MM.1S (cell line): ENCODE data around the gene JDP2.

Experiments used
- DNase-seq: peaks from one replicate; pipeline ENCODE4 v3.0.0-alpha.2; 2015
- H2AFZ ChIP-seq: fragments of 300-600 bp; sonication (generic); 2 replicates; pipeline ENCODE4 v1.6.0; 2016; ENCODE audit warnings: antibody characterized with exemption, low read length
- H3F3A ChIP-seq: fragments of 300-600 bp; sonication (generic); 2 replicates; pipeline ENCODE4 v1.6.1; 2016; ENCODE audit warnings: mild to moderate bottlenecking, antibody characterized with exemption, low read length, moderate library complexity, mixed read lengths; ENCODE audit not compliant: insufficient read depth
- H3K27ac ChIP-seq: fragments of 300-600 bp; sonication (generic); 2 replicates; pipeline ENCODE4 v1.5.1; 2016; ENCODE audit warnings: mild to moderate bottlenecking, low read length
- H3K27me3 ChIP-seq: fragments of 300-600 bp; sonication (generic); replicated peaks from 2 replicates; pipeline ENCODE4 v1.6.0; 2016; ENCODE audit warnings: low read length; ENCODE audit not compliant: insufficient read depth
- H3K36me3 ChIP-seq: fragments of 300-600 bp; sonication (generic); replicated peaks from 2 replicates; pipeline ENCODE4 v1.6.1; 2016; ENCODE audit warnings: mild to moderate bottlenecking, low read length, mixed read lengths; ENCODE audit not compliant: insufficient read depth
- H3K4me1 ChIP-seq: fragments of 300-600 bp; sonication (generic); 2 replicates; pipeline ENCODE4 v1.6.1; 2016; ENCODE audit warnings: low read length, mixed read lengths
- H3K4me2 ChIP-seq: fragments of 300-600 bp; sonication (generic); 2 replicates; pipeline ENCODE4 v1.6.0; 2016; ENCODE audit warnings: low read depth, low read length
- H3K4me3 ChIP-seq: fragments of 300-600 bp; sonication (generic); 2 replicates; pipeline ENCODE4 v1.5.1; 2016; ENCODE audit warnings: low read length, mixed read lengths
- H3K79me2 ChIP-seq: fragments of 300-600 bp; sonication (generic); 2 replicates; pipeline ENCODE4 v1.6.1; 2016; ENCODE audit warnings: mixed run types, low read length, mixed read lengths
- H3K9ac ChIP-seq: fragments of 300-600 bp; sonication (generic); 2 replicates; pipeline ENCODE4 v1.6.1; 2016; ENCODE audit warnings: low read length, mixed read lengths
- H3K9me2 ChIP-seq: fragments of 300-600 bp; sonication (generic); replicated peaks from 2 replicates; pipeline ENCODE4 v1.6.1; 2016; ENCODE audit warnings: mild to moderate bottlenecking, low read length, mixed read lengths; ENCODE audit not compliant: insufficient read depth
- H3K9me3 ChIP-seq: fragments of 300-600 bp; sonication (generic); replicated peaks from 2 replicates; pipeline ENCODE4 v1.6.1; 2016; ENCODE audit warnings: mild to moderate bottlenecking, low read length, mixed read lengths; ENCODE audit not compliant: insufficient read depth
- H4K20me1 ChIP-seq: fragments of 300-600 bp; sonication (generic); 2 replicates; pipeline ENCODE4 v1.6.1; 2016; ENCODE audit warnings: mild to moderate bottlenecking, low read length, moderate library complexity, mixed read lengths; ENCODE audit not compliant: insufficient read depth
- EZH2 ChIP-seq: fragments of 300-600 bp; sonication (generic); optimal IDR thresholded peaks from 2 replicates; pipeline ENCODE3; 2017; ENCODE audit warnings: low read depth, mild to moderate bottlenecking, antibody characterized with exemption, low read length, mixed read lengths
- EZH2phosphoT487 ChIP-seq: fragments of 300-600 bp; sonication (generic); IDR thresholded peaks from 2 replicates; pipeline ENCODE4 v1.6.1; 2018; ENCODE audit warnings: antibody characterized with exemption, low read length
- TF ChIP-seq, protein P1 (sequence below): fragments of 300-600 bp; sonication (generic); IDR thresholded peaks from 2 replicates; pipeline ENCODE4 v1.5.1; 2016; ENCODE audit warnings: antibody characterized with exemption, low read length, mixed read lengths

Gene JDP2

GRCh38 chr14:75515629-75515996 lies 87.8 kb downstream of the JDP2 start:
- no peak for DNase-seq
- Histone ChIP-seq H3K27ac (no peak overlapping the region), H4K20me1 (no peaks in the 10 kb centered on the region), H3K4me2 (peak overlapping the region; percentile 51; the same call in 1 of the 2 replicates), H3K79me2 (no peaks in the 10 kb centered on the region), H3K4me3 (no peak overlapping the region; the same call in 1 of the 2 replicates), H3K9me3 (no peaks in the 10 kb centered on the region), H3K27me3 (no peaks in the 10 kb centered on the region), H3K4me1 (no peaks in the 10 kb centered on the region), H3K36me3 (no peaks in the 10 kb centered on the region), H3F3A (no peaks in the 10 kb centered on the region), H3K9me2 (no peaks in the 10 kb centered on the region), H2AFZ (no peak overlapping the region), H3K9ac (no peak overlapping the region)
- TF ChIP-seq EZH2 (no peak), EZH2phosphoT487 (no peak)
- TF ChIP-seq, protein P1, sequence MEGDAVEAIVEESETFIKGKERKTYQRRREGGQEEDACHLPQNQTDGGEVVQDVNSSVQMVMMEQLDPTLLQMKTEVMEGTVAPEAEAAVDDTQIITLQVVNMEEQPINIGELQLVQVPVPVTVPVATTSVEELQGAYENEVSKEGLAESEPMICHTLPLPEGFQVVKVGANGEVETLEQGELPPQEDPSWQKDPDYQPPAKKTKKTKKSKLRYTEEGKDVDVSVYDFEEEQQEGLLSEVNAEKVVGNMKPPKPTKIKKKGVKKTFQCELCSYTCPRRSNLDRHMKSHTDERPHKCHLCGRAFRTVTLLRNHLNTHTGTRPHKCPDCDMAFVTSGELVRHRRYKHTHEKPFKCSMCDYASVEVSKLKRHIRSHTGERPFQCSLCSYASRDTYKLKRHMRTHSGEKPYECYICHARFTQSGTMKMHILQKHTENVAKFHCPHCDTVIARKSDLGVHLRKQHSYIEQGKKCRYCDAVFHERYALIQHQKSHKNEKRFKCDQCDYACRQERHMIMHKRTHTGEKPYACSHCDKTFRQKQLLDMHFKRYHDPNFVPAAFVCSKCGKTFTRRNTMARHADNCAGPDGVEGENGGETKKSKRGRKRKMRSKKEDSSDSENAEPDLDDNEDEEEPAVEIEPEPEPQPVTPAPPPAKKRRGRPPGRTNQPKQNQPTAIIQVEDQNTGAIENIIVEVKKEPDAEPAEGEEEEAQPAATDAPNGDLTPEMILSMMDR, result no peak

- no peak overlapping the region for H3K27ac ChIP-seq
- H3K9ac ChIP-seq, result no peak overlapping the region
- TF ChIP-seq EZH2, result no peak
- TF ChIP-seq, protein P1, result peak; percentile 29
- peaks cover 8% of the 10 kb centered on the region for H3K4me1 ChIP-seq
- H3K4me2 ChIP-seq, result no peak overlapping the region
- no peaks in the 10 kb centered on the region for H3K9me2 ChIP-seq
- H4K20me1 ChIP-seq, result no peaks in the 10 kb centered on the region
- H3K79me2 ChIP-seq, result no peaks in the 10 kb centered on the region
- DNase-seq, result peak; percentile 21
- H3K27me3 ChIP-seq, result no peaks in the 10 kb centered on the region
- H2AFZ ChIP-seq, result no peak overlapping the region
- H3K9me3 ChIP-seq, result no peaks in the 10 kb centered on the region
- peaks cover 4% of the 10 kb centered on the region; the same call in 1 of the 2 replicates for H3F3A ChIP-seq
- no peak overlapping the region for H3K4me3 ChIP-seq
- H3K36me3 ChIP-seq, result no peaks in the 10 kb centered on the region
Observed at GRCh38 chr14:75518625-75519024, 90.8 kb downstream of the JDP2 start.

DNA sequence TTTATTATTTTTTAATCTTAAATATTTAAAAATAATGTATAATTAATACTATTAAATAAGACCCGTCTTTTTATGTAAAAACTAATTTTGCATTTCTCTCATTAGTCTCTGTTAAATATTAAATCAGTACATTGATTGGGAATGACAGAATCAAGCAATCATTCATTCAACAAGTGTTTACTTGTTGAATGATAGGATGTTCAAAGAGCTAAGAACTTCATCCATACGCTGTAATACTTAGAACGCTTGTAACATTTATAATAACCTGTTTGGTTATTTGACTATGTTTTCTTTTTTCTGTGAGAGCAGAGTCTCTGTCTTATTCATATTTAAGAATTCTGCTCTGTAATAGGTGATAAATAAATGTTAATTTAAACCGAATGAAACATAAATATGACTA lies 91.6 kb downstream of the JDP2 start:
- peaks cover 8% of the 10 kb centered on the region for H3K4me1 ChIP-seq
- DNase-seq, result no peak
- no peaks in the 10 kb centered on the region for H3K9me3 ChIP-seq
- H3K9me2 ChIP-seq, result no peaks in the 10 kb centered on the region
- no peaks in the 10 kb centered on the region for H4K20me1 ChIP-seq
- H3K27me3 ChIP-seq, result no peaks in the 10 kb centered on the region
- no peak overlapping the region for H2AFZ ChIP-seq
- H3K79me2 ChIP-seq, result no peaks in the 10 kb centered on the region
- H3K4me2 ChIP-seq, result no peak overlapping the region
- TF ChIP-seq EZH2 (no peak), EZH2phosphoT487 (no peak)
- TF ChIP-seq, protein P1, result no peak
- H3K27ac ChIP-seq, result no peak overlapping the region
- no peaks in the 10 kb centered on the region for H3K36me3 ChIP-seq
- no peak overlapping the region for H3K4me3 ChIP-seq
- peaks cover 4% of the 10 kb centered on the region; the same call in 1 of the 2 replicates for H3F3A ChIP-seq
- H3K9ac ChIP-seq, result no peak overlapping the region
